ENCODE results near the gene UGGT2.

The UGGT2 gene

DNA sequence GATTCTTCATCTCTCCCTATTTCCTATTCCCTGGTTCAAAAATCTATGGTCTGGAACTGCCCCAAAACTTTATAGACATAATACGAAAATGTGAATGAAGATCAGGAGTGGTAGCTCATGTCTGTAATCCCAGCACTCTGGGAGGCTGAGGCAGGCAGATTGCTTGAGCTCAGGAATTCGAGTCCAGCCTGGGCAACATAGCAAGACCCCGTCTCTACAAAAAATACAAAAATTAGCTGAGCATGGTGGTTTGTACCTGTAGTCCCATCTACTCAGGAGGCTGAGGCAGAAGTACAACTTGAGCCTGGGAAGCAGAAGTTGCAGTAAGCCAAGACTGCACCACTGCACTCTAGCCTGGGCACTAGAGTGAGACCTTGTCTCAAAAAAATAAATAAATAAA, 35.1 kb downstream of the UGGT2 start:
- no CpG with 5 or more reads among the region's 3 CpGs for WGBS (ENCODE audit: extremely low coverage, insufficient coverage, low lambda C conversion rate)
- Histone ChIP-seq H2BK120ac (ENCODE audit: low read depth, low read length) (no peak overlapping the region), H3K27ac (ENCODE audit: low read depth, low read length) (no peak overlapping the region)

DNA sequence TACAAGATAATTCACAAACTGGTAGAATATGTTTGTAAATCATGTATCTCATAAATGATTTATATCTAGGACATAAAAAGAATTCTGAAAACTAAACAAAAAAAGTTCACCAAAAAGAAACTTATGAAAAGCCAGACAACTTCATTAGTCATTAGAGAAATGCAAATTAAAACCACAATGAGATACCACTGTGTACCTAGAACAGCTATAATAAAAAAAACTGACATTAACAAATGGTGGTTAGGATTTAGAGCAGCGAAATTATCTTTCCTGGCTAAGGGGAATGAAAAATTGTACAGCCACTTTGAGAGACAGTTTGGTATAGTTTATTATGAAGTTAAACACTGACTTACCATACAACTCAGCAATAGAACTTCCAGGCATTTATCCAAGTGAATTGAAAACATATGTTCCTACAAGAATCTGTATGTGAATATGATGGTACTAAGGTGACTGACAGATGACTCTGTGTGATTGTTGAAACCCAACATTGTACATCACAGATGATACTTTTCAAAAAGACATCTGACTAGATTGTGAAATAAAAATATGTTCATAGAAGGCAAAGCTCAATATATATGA, 41.8 kb downstream of the UGGT2 start:
- no peaks in the 10 kb centered on the region for H3K79me2 ChIP-seq (ENCODE audit: control insufficient read depth, insufficient read depth, low read length)
- no peak overlapping the region for H3K27ac ChIP-seq (ENCODE audit: low read depth, low read length)
- H3K18ac ChIP-seq (ENCODE audit: low read length): no peak overlapping the region
- no peak overlapping the region for H2BK120ac ChIP-seq (ENCODE audit: low read depth, low read length)
- no peak overlapping the region for H3K9ac ChIP-seq (ENCODE audit: low read length)
- H2AK5ac ChIP-seq (ENCODE audit: low read length): no peak overlapping the region
- H3K4me2 ChIP-seq (ENCODE audit: low read length): no peak overlapping the region
- no peak overlapping the region for H2BK15ac ChIP-seq (replicated peaks; ENCODE audit: low read depth)
- no peaks in the 10 kb centered on the region for H3K27me3 ChIP-seq (ENCODE audit: insufficient read depth, low read length, poor library complexity)
- no peak overlapping the region for H3K4me3 ChIP-seq (ENCODE audit: low read length)
- no peak overlapping the region for H3K56ac ChIP-seq (ENCODE audit: low read length)
- no peak for DNase-seq
- H2BK5ac ChIP-seq (ENCODE audit: low read length): no peak overlapping the region
- WGBS (ENCODE audit: extremely low coverage, insufficient coverage, low lambda C conversion rate): no CpG with 5 or more reads among the region's 1 CpG
- no peaks in the 10 kb centered on the region for H3K36me3 ChIP-seq (ENCODE audit: control insufficient read depth, insufficient read depth, low read length)
- H4K5ac ChIP-seq (ENCODE audit: low read length): no peak overlapping the region
- H3K4me1 ChIP-seq (ENCODE audit: control insufficient read depth, low read depth, low read length): no peaks in the 10 kb centered on the region
- H3K4ac ChIP-seq (ENCODE audit: low read depth, low read length): no peak overlapping the region
- no peak overlapping the region for H4K8ac ChIP-seq (ENCODE audit: low read depth, low read length)
- H3K79me1 ChIP-seq (ENCODE audit: low read length): no peaks in the 10 kb centered on the region
- no peak overlapping the region for H3K23ac ChIP-seq (ENCODE audit: low read length)

More for the DNA sequence above, 35.1 kb downstream of the UGGT2 start:
- no peak overlapping the region for H3K4me2 ChIP-seq (ENCODE audit: low read length)
- H3K36me3 ChIP-seq (ENCODE audit: control insufficient read depth, insufficient read depth, low read length): peaks cover 2% of the 10 kb centered on the region
- no peak overlapping the region for H4K8ac ChIP-seq (ENCODE audit: low read depth, low read length)
- H3K18ac ChIP-seq (ENCODE audit: low read length): no peak overlapping the region
- H3K56ac ChIP-seq (ENCODE audit: low read length): no peak overlapping the region
- H2BK5ac ChIP-seq (ENCODE audit: low read length): no peak overlapping the region
- no peaks in the 10 kb centered on the region for H3K79me1 ChIP-seq (ENCODE audit: low read length)
- H2BK15ac ChIP-seq (replicated peaks; ENCODE audit: low read depth): no peak overlapping the region
- no peak overlapping the region for H3K4ac ChIP-seq (ENCODE audit: low read depth, low read length)
- no peak overlapping the region for H3K9ac ChIP-seq (ENCODE audit: low read length)
- no peaks in the 10 kb centered on the region for H3K27me3 ChIP-seq (ENCODE audit: insufficient read depth, low read length, poor library complexity)
- no peaks in the 10 kb centered on the region for H3K79me2 ChIP-seq (ENCODE audit: control insufficient read depth, insufficient read depth, low read length)
- no peaks in the 10 kb centered on the region for H3K4me1 ChIP-seq (ENCODE audit: control insufficient read depth, low read depth, low read length)
- DNase-seq: no peak
- no peak overlapping the region for H4K5ac ChIP-seq (ENCODE audit: low read length)
- H3K23ac ChIP-seq (ENCODE audit: low read length): no peak overlapping the region
- no peak overlapping the region for H2AK5ac ChIP-seq (ENCODE audit: low read length)
- H3K4me3 ChIP-seq (ENCODE audit: low read length): no peak overlapping the region

GRCh38 chr13:96003304-96003703, 49.9 kb downstream of the UGGT2 start:
- H4K5ac ChIP-seq (ENCODE audit: low read length): no peak overlapping the region
- peaks cover 2% of the 10 kb centered on the region for H3K4me1 ChIP-seq (ENCODE audit: control insufficient read depth, low read depth, low read length)
- DNase-seq: peak; percentile 67
- no peak overlapping the region for H3K18ac ChIP-seq (ENCODE audit: low read length)
- no peaks in the 10 kb centered on the region for H3K27me3 ChIP-seq (ENCODE audit: insufficient read depth, low read length, poor library complexity)
- no peaks in the 10 kb centered on the region for H3K79me2 ChIP-seq (ENCODE audit: control insufficient read depth, insufficient read depth, low read length)
- no peaks in the 10 kb centered on the region for H3K79me1 ChIP-seq (ENCODE audit: low read length)
- no peak overlapping the region for H2BK5ac ChIP-seq (ENCODE audit: low read length)
- H3K4me2 ChIP-seq (ENCODE audit: low read length): no peak overlapping the region
- no peak overlapping the region for H2AK5ac ChIP-seq (ENCODE audit: low read length)
- H3K36me3 ChIP-seq (ENCODE audit: control insufficient read depth, insufficient read depth, low read length): no peaks in the 10 kb centered on the region
- no peak overlapping the region for H2BK15ac ChIP-seq (replicated peaks; ENCODE audit: low read depth)
- H3K27ac ChIP-seq (ENCODE audit: low read depth, low read length): no peak overlapping the region
- H4K8ac ChIP-seq (ENCODE audit: low read depth, low read length): no peak overlapping the region
- no peak overlapping the region for H3K4me3 ChIP-seq (ENCODE audit: low read length)
- no peak overlapping the region for H3K56ac ChIP-seq (ENCODE audit: low read length)
- H3K23ac ChIP-seq (ENCODE audit: low read length): no peak overlapping the region
- no peak overlapping the region for H3K4ac ChIP-seq (ENCODE audit: low read depth, low read length)
- no peak overlapping the region for H3K9ac ChIP-seq (ENCODE audit: low read length)
- no peak overlapping the region for H2BK120ac ChIP-seq (ENCODE audit: low read depth, low read length)

- H3K79me2 ChIP-seq (ENCODE audit: control insufficient read depth, insufficient read depth, low read length): no peaks in the 10 kb centered on the region
- no peaks in the 10 kb centered on the region for H3K36me3 ChIP-seq (ENCODE audit: control insufficient read depth, insufficient read depth, low read length)
- H2AK5ac ChIP-seq (ENCODE audit: low read length): no peak overlapping the region
- no peak overlapping the region for H4K8ac ChIP-seq (ENCODE audit: low read depth, low read length)
- H3K27ac ChIP-seq (ENCODE audit: low read depth, low read length): no peak overlapping the region
- no peak overlapping the region for H3K4me3 ChIP-seq (ENCODE audit: low read length)
- H2BK120ac ChIP-seq (ENCODE audit: low read depth, low read length): no peak overlapping the region
- H4K5ac ChIP-seq (ENCODE audit: low read length): no peak overlapping the region
- H2BK5ac ChIP-seq (ENCODE audit: low read length): no peak overlapping the region
- H3K56ac ChIP-seq (ENCODE audit: low read length): no peak overlapping the region
- H3K4me1 ChIP-seq (ENCODE audit: control insufficient read depth, low read depth, low read length): peaks cover 2% of the 10 kb centered on the region
- H3K4me2 ChIP-seq (ENCODE audit: low read length): no peak overlapping the region
- WGBS (ENCODE audit: extremely low coverage, insufficient coverage, low lambda C conversion rate): no CpG with 5 or more reads among the region's 4 CpGs
- no peak overlapping the region for H3K18ac ChIP-seq (ENCODE audit: low read length)
- H2BK15ac ChIP-seq (replicated peaks; ENCODE audit: low read depth): no peak overlapping the region
- no peaks in the 10 kb centered on the region for H3K79me1 ChIP-seq (ENCODE audit: low read length)
- no peak overlapping the region for H3K4ac ChIP-seq (ENCODE audit: low read depth, low read length)
- no peak for DNase-seq
- H3K23ac ChIP-seq (ENCODE audit: low read length): no peak overlapping the region
- H3K9ac ChIP-seq (ENCODE audit: low read length): no peak overlapping the region
- no peaks in the 10 kb centered on the region for H3K27me3 ChIP-seq (ENCODE audit: insufficient read depth, low read length, poor library complexity)
These were observed 50.7 kb downstream of the UGGT2 start for GRCh38 chr13:96002322-96003131.

- Histone ChIP-seq H2BK5ac (ENCODE audit: low read length) (no peak overlapping the region), H3K23ac (ENCODE audit: low read length) (no peak overlapping the region), H3K27ac (ENCODE audit: low read depth, low read length) (no peak overlapping the region), H3K56ac (ENCODE audit: low read length) (no peak overlapping the region), H3K18ac (ENCODE audit: low read length) (no peak overlapping the region), H2BK120ac (ENCODE audit: low read depth, low read length) (no peak overlapping the region), H3K36me3 (ENCODE audit: control insufficient read depth, insufficient read depth, low read length) (no peaks in the 10 kb centered on the region), H3K9ac (ENCODE audit: low read length) (no peak overlapping the region), H4K8ac (ENCODE audit: low read depth, low read length) (no peak overlapping the region), H3K4me2 (ENCODE audit: low read length) (no peak overlapping the region), H3K27me3 (ENCODE audit: insufficient read depth, low read length, poor library complexity) (no peaks in the 10 kb centered on the region), H4K5ac (ENCODE audit: low read length) (no peak overlapping the region), H2AK5ac (ENCODE audit: low read length) (no peak overlapping the region), H3K79me2 (ENCODE audit: control insufficient read depth, insufficient read depth, low read length) (no peaks in the 10 kb centered on the region), H3K4me1 (ENCODE audit: control insufficient read depth, low read depth, low read length) (peaks cover 2% of the 10 kb centered on the region), H3K4ac (ENCODE audit: low read depth, low read length) (no peak overlapping the region), H3K79me1 (ENCODE audit: low read length) (no peaks in the 10 kb centered on the region), H2BK15ac (replicated peaks; ENCODE audit: low read depth) (no peak overlapping the region), H3K4me3 (ENCODE audit: low read length) (no peak overlapping the region)
- DNase-seq: no peak
These were observed 53.1 kb downstream of the UGGT2 start for GRCh38 chr13:96000069-96000468.

DNA sequence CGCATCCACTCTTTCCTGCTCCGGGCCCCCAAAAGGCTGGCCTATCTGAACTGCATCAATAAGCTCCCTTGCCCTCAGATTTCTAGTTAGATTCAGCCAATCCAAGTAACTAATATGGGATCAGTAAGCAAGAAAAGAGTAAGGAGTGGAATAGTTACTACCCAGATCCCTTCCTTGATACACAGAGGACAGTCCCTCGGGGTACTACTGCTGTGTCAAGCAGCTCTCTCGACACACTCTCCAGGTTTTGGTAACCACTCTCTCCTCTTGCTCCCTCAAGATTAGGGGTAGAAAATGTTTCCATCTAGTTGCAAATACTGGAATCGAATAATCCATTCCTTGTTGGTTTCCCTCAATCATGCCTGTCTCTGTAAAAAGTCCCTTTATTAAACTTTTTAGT, 65.4 kb downstream of the UGGT2 start:
- Histone ChIP-seq H3K27ac (ENCODE audit: low read depth, low read length) (no peak overlapping the region), H3K18ac (ENCODE audit: low read length) (no peak overlapping the region), H3K23ac (ENCODE audit: low read length) (no peak overlapping the region), H3K36me3 (ENCODE audit: control insufficient read depth, insufficient read depth, low read length) (no peaks in the 10 kb centered on the region), H3K27me3 (ENCODE audit: insufficient read depth, low read length, poor library complexity) (no peaks in the 10 kb centered on the region), H4K8ac (ENCODE audit: low read depth, low read length) (no peak overlapping the region), H4K5ac (ENCODE audit: low read length) (no peak overlapping the region), H3K79me2 (ENCODE audit: control insufficient read depth, insufficient read depth, low read length) (no peaks in the 10 kb centered on the region), H2BK15ac (replicated peaks; ENCODE audit: low read depth) (no peak overlapping the region), H3K4ac (ENCODE audit: low read depth, low read length) (no peak overlapping the region), H3K4me2 (ENCODE audit: low read length) (no peak overlapping the region), H3K9ac (ENCODE audit: low read length) (no peak overlapping the region), H3K56ac (ENCODE audit: low read length) (no peak overlapping the region), H2BK120ac (ENCODE audit: low read depth, low read length) (no peak overlapping the region), H3K4me3 (ENCODE audit: low read length) (no peak overlapping the region), H3K4me1 (ENCODE audit: control insufficient read depth, low read depth, low read length) (no peaks in the 10 kb centered on the region), H2AK5ac (ENCODE audit: low read length) (no peak overlapping the region), H2BK5ac (ENCODE audit: low read length) (no peak overlapping the region), H3K79me1 (ENCODE audit: low read length) (no peaks in the 10 kb centered on the region)
- DNase-seq: no peak
- WGBS (ENCODE audit: extremely low coverage, insufficient coverage, low lambda C conversion rate): no CpG with 5 or more reads among the region's 5 CpGs

All from mesendoderm (in vitro differentiated cells).